Loucy (cell line): ENCODE measurements around the gene POLD3.

Experiments
- CTCF ChIP-seq: fragments of 200-600 bp; sonication (generic); conservative IDR thresholded peaks from 2 replicates; pipeline ENCODE4 v1.5.1; 2014; ENCODE audit warnings: mild to moderate bottlenecking, antibody characterized with exemption, low read length
- EZH2phosphoT487 ChIP-seq: fragments of 200-600 bp; IDR thresholded peaks from 2 replicates; pipeline ENCODE4 v1.6.1; 2018; ENCODE audit warnings: antibody characterized with exemption, mild to moderate bottlenecking, moderate library complexity, borderline replicate concordance

GRCh38 chr11:74627381-74627780 lies 35.0 kb downstream of the POLD3 start:
- TF ChIP-seq CTCF (no peak), EZH2phosphoT487 (no peak)
